ENCODE data around the gene GLRX5.

The GLRX5 gene

GRCh38 chr14:95489214-95490137, 45.4 kb upstream of the GLRX5 start:
- H3K27ac ChIP-seq: no peak overlapping the region
- no peak for TF ChIP-seq ZFX (IDR thresholded peaks at IDR 0.05; ENCODE audit: borderline replicate concordance)
- no peak for TF ChIP-seq CTCF (IDR thresholded peaks at IDR 0.05)

GRCh38 chr14:95490138-95490509, 44.7 kb upstream of the GLRX5 start:
- no peak overlapping the region for H3K27ac ChIP-seq
- TF ChIP-seq CTCF (IDR thresholded peaks at IDR 0.05) (no peak), ZFX (IDR thresholded peaks at IDR 0.05; ENCODE audit: borderline replicate concordance) (no peak)

GRCh38 chr14:95490727-95491451, 44.0 kb upstream of the GLRX5 start:
- TF ChIP-seq ZFX (IDR thresholded peaks at IDR 0.05; ENCODE audit: borderline replicate concordance): no peak
- no peak for TF ChIP-seq CTCF (IDR thresholded peaks at IDR 0.05)
- no peak overlapping the region for H3K27ac ChIP-seq

- TF ChIP-seq CTCF (IDR thresholded peaks at IDR 0.05) (no peak), ZFX (IDR thresholded peaks at IDR 0.05; ENCODE audit: borderline replicate concordance) (no peak)
Measured at GRCh38 chr14:95491936-95492608, 42.8 kb upstream of the GLRX5 start.

GRCh38 chr14:95493503-95493902, 41.3 kb upstream of the GLRX5 start:
- H3K27ac ChIP-seq: no peak overlapping the region
- TF ChIP-seq ZFX (IDR thresholded peaks at IDR 0.05; ENCODE audit: borderline replicate concordance) (no peak), CTCF (IDR thresholded peaks at IDR 0.05) (no peak)

More at GRCh38 chr14:95491936-95492608, 42.8 kb upstream of the GLRX5 start:
- H3K27ac ChIP-seq: no peak overlapping the region

- H3K27ac ChIP-seq: no peak overlapping the region
- no peak for TF ChIP-seq CTCF (IDR thresholded peaks at IDR 0.05)
- TF ChIP-seq ZFX (IDR thresholded peaks at IDR 0.05; ENCODE audit: borderline replicate concordance): no peak
Measured at GRCh38 chr14:95493976-95494375, 40.9 kb upstream of the GLRX5 start.

All from 22Rv1 (cell line).